HG02588 (cell line): ENCODE data around the gene LETM1.

Experiments used
- ATAC-seq: cut with Tn5 transposase; IDR thresholded peaks from one replicate; pipeline ENCODE4 v1.9.1; 2021; ENCODE audit warnings: mild to moderate bottlenecking, moderate library complexity; ENCODE audit not compliant: unreplicated experiment

The LETM1 gene

DNA sequence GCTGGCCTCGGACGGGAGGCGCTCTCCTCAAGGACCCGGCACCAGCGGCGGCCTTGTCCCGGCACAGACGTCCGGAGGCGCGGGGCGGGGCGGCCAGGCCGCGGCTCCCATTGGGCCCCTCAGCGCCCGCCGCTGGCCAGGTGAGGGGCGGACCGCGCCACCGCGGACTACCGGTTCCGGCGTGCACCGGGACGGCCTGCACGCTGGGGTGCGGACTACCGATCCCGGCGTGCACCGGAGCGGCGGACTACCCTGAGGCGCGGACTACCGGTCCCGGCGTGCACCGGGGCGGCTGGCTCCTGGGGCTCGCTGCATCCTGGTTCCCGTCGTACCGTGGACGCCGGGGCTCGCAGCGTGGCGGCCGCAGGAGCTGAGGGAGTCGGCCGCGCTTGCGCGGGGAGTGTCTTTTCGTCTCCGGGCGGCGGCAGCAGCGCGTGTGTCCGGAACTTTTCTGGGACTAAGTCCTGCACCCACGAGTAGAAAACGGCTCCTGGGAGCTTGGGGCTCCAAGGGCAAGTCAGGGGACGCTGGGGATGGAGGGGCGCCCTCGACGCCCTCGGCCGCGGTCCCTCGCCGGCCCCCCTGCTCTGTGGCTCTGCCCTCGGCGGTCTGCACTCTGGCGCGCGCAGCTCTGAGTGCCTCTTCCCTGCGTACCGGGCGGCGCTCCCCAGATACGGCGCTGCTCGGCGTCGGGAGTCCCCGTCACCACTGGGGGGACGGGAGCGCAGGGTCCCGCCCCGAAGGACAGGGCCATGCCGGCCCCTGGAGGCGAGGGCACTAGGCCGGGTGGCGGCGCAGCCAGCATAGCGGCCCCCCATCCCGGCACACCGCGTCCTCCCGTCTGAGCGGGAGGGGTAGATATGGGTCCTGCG lies at the start of gene LETM1:
Gene LETM1 (minus strand): TSS at position 86 of the 872 bp plus-strand sequence. CDS start 206 bp downstream, outside the sequence.
- peak; percentile 89 for ATAC-seq

- ATAC-seq, result no peak
These were observed 48.1 kb upstream of the LETM1 start for GRCh38 chr4:1904042-1904441.

DNA sequence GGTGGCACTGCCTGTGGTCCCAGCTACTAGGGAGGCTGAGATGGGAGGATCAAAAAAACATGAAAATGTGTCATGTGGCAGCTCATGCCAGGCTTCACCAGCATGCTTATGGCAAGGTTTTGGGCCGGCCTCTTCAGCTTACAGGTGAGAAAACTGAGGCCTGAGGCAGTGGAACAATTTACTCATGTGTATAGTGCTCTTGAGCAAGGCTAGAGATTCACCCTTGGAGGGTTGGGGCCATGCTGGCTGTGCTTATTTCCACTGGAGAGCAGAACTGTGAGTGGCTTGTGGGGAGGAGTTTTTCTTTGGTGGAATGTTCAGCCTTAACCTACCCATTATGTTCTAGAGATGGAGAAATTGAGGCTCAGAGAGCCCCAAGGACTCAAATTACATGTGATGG lies 47.1 kb upstream of the LETM1 start:
- ATAC-seq, result no peak

DNA sequence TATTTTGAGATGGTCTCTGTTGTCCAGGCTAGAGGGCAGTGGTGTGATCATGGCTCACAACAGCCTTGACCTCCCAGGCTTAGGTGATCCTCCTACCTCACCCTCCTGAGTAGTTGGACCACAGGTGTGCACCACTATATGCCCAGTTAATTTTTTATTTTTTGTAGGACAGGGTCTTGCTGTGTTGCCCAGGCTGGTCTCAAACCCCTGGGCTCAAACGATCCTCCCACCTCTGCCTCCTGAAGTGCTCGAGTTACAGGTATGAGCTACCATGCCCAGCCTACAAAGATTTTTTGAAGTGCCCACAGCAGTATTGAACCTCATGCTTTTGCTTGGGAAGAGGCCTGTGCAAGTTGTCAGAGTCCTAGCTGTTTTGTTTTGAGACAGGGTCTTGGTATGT lies 46.3 kb upstream of the LETM1 start:
- ATAC-seq, result no peak

DNA sequence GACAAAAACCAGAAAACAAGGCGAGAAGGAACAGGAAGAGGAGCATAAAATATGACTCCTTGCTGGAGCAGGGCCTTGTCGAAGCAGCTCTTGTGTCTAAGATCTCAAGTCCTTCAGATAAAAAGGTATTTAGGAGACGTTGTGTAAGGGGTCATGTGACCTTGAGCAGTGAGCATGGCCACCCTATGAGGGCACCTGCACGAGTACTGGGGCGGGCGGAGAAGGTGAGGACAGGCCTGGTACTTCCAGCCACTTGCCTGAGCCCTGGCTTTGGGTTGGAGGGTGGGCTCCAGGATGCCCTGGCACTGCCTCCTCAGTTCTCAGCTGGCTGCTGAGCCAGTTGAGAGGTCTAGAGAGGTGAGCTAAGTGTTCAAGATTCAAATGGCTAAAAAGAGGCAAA lies 45.2 kb upstream of the LETM1 start:
- ATAC-seq, result no peak

GRCh38 chr4:1900624-1901023 lies 44.7 kb upstream of the LETM1 start:
- no peak for ATAC-seq

- ATAC-seq, result no peak
These were observed 44.1 kb upstream of the LETM1 start for GRCh38 chr4:1900087-1900433.

- ATAC-seq, result peak; percentile 69
These were observed 43.5 kb upstream of the LETM1 start for GRCh38 chr4:1899149-1900086.

DNA sequence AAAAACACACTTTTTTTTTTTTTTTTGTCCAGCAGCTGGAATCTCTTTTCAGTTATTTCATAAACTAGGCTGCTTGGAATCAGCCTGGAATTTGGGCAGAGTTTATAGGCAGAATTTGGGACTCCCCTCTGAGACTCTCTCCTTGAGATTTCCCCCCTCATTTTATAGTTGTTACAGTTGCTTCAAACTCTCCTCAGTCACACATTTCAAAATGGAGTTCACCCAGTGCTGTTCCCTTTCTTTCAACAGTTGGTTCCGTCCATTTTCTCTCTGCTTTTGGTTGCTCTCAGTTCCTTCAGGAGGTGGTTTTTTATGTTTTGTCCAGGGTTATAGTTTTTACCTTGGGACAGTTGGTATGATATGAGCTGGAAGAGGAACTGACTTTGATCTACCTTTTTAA lies 42.7 kb upstream of the LETM1 start:
- no peak for ATAC-seq

- ATAC-seq, result no peak
These were observed 42.1 kb upstream of the LETM1 start for GRCh38 chr4:1898007-1898406.

- no peak for ATAC-seq
These were observed 40.7 kb upstream of the LETM1 start for GRCh38 chr4:1896658-1896991.

GRCh38 chr4:1895971-1896657 lies 40.2 kb upstream of the LETM1 start:
- ATAC-seq, result no peak

DNA sequence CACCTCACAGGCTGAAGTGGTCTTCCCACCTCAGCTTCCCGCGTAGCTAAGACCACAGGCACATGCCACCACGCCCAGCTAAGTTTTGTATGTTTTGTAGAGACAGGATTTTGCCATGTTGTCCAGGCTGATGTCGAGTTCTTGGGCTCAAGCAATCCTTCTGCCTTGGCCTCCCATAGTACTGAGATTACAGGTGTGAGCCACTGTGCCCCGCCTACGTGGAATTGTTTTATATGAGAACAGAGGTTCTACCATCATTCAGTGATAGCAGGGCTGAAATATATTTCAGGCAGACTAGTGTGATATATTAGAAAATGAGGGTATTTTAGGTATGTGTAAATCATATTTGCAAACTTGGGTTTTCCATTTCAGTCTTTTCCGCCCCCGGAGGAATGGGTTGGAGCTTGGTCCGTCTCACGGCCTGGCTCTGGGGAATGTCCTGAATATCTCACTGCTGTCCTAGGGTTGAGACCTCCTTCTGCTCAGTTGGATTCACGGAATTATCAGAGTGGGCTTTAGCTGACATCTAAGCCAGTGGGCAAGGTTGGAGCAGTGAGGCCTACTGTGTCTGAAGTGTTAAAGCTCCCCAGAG lies 35.1 kb upstream of the LETM1 start:
- ATAC-seq, result no peak

- no peak for ATAC-seq
These were observed 31.1 kb upstream of the LETM1 start for GRCh38 chr4:1887052-1887451.

DNA sequence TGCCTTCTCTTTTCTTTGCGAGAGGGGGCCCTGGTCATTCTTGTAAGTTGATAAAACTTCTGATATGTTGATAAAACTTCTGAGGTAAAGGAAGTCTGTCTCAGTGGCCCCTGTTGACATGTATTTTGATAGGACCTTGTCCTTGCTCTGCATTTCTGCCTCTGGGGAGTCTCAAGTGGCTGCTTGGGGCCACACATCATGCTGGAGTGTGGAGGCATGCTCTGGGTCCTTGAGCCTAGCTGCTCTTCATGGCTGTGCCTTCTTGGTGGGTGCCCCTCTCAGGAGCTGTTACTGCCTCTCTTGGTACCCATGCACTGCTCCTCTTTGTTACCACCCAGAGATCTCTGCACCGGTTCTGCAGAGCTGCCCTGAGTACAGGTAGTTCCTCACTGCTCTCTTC lies 29.5 kb upstream of the LETM1 start:
- no peak for ATAC-seq

DNA sequence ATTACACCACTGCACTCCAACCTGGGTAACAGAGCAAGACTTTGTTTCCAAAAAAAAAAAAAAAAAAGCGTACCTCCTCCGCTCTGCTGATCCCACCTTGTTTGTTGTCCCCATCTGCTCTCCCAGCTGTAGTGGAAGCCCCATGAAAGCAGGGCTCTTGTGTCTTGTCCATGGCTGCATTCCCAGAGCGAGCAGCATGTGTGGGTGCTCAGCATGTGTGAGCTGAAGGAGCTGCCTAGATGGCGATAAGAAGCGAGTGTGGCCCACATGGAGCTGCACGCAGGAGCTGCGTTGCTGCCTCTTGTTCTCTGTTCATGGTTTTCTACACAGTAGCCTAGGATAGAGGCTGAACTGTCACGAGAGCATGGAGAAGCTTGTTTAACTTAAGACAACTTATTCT lies 27.6 kb upstream of the LETM1 start:
- no peak for ATAC-seq

DNA sequence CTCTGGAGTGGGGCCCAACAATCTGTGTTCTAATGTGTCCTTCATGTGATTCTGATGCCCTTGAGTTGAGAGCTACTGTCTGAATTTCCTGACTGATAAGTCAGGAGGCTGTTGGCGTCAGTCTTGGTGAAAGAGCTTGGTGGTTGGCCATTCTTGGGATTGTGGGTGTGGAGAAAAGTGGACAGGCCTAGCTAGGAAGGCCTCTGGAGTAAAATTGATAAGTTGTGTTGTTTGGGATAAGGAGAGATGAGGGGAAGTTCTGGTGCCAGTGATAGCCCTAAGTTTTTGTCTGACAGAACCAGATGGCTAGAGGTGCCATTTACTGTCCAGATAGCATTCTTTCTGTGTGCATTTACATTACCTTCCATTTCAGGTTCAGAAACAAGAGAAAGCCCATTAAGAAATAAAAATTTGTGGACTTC lies 26.9 kb upstream of the LETM1 start:
- no peak for ATAC-seq

DNA sequence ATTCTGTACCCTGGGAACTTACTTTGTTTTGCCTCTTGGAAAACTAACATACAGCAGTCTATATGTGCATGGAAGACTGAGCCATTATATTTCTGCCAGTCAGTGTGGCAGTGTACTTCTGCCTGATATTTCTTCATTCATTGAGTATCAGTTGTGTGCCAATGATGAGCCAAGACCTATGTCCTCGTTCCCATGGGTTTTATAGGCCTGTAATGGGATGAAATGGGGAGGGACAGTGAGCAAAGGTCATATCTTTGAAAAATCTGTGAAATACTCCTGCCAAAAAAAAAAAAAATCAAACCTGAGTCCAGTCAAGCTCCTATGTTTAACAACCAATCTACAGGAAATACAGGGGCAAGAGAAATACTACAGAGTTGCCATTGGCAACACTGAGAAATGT lies 24.4 kb upstream of the LETM1 start:
- no peak for ATAC-seq

- ATAC-seq, result no peak
These were observed 23.5 kb upstream of the LETM1 start for GRCh38 chr4:1879485-1879884.

GRCh38 chr4:1874201-1874600 lies 18.2 kb upstream of the LETM1 start:
- ATAC-seq, result no peak

- ATAC-seq, result no peak
These were observed 17.8 kb upstream of the LETM1 start for GRCh38 chr4:1873776-1874175.
